HG03342 (cell line): ENCODE measurements around the gene AMPH.
"Not testable (repeated sequence)": the region's sequence is repeated elsewhere in the genome, so short reads cannot be mapped to it uniquely, and the experiment has no call there.

Source experiments
- ATAC-seq: cut with Tn5 transposase; IDR thresholded peaks from one replicate; pipeline ENCODE4 v1.9.1; 2021; ENCODE audit warnings: mild to moderate bottlenecking, moderate library complexity; ENCODE audit not compliant: unreplicated experiment

Gene AMPH

DNA sequence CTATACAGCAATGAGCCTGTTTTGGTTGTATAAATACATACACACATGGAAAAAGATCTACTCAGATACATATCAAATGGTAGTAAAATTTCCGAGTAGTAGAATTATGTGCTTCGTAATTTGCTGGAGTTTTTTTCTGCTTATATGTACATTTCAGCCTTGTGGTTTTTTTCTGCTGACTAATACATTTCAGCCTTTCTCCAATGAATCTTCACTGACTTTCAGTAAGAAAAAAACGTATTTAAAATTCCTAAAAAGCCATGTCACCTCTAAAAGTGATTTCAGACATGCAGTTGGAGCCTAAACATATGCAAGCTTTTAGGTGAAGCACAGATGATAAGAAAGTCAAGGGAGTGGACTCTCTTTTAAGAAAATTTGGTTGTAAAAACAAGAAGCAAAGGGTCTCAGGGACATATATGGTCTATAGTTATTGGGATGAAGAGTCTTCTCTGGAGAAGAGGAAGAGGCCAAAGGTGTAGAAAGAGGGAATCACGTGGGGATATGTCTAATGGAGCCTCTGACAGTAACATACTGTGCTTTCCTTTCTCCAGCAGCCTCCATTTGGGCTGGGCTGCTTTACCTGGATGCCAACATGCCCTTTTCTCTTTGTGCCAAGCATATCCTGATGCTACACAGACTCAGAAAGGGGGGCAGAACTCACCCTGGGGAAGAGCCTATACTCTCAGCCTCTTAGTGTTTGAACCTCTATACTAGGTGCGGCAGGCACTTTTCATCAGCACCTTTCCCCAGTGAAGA lies 2.4 kb downstream of the AMPH start:
- ATAC-seq: no peak

DNA sequence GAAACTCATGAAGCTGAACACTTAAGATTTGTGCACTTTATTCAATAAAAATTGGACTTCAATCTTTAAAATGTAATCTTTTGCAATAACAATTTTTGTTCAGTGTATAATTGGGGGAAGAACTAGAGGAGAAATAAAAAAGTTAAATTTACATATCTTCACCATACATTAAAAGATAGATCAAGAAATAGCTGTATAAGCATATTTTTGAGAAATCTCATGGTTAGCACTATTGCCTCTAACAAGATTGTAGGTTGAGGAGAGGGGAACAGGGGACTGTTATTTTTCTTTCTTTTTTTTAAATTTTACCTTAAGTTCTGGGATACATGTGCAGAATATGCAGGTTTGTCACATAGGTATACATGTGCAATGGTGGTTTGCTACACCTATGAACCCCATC lies 5.3 kb downstream of the AMPH start:
- no peak for ATAC-seq

DNA sequence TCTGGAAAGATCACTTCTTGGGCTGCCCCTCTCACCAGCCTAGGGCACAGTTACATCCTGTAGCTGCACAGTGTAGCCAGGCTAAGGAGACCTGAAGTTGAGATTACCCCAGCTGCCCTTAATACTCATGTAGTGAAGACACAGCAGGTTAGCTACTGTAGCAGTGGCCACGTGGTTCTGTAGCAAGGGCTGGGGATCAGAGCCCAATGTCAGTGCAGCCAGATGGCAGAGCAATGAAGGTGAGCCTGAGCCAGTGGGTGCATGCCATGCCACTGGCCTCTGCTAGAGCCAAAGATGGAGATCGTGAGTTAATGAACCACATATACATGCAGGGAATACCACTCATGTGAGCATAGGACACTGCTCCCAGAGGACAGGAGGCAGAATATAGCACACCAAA lies 15.5 kb downstream of the AMPH start:
- no peak for ATAC-seq

DNA sequence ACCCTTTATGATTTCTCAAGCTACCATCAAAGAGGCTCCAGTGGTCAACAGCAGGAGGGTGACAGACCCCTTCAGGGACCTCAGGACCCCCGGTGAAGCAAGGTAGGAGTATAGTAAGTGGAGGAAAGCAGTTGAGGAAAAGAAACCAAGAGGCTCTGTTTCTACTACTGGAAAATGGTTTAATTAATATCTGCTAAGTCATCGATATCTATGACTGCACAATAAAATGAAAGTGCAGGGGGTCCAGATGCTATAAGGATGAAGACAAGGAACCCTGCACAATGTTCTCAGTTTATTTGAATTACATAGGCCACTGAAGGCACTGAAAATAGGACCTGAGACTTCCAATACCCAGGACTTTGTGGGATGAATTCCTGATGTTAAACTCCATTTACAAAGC lies 23.7 kb downstream of the AMPH start:
- ATAC-seq: no peak

DNA sequence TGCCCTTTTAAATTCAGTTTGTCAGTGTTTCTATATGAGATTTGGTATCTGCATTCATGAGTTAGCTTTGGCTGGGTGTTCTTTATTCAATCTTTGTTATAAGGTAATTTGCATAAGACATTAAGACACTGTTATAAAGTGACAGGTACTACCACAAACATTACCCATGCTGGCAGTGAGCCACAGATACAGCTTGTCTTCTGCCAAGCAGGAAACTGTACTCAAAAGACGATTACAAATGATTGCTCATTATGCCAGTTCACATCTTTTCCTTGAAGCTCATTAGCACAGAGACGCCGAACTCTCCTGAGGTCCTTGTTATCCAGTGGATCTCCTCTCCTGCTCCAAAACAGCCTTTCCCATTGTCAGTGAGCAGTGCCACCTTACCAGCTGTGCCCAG lies 30.4 kb downstream of the AMPH start:
- ATAC-seq: no peak

DNA sequence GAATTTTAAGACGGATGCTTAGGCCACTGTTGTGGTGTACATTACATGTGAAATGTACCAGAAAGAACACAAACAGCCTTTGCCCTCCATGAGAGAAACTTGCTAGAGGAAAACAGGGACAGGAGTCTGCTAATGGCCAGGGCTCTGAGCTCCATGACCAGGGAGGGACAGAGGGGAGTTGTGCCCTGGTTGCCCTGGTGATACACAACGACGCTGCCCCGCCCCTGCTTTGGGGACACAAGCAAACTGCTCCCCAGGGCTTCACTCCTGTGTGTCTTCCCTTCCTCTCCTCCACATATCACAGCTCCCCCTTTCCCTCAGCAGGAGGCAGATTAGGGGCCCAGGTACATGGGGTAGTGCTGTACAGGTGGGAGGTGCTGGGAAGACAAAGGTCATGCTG lies 36.2 kb downstream of the AMPH start:
- ATAC-seq: no peak

DNA sequence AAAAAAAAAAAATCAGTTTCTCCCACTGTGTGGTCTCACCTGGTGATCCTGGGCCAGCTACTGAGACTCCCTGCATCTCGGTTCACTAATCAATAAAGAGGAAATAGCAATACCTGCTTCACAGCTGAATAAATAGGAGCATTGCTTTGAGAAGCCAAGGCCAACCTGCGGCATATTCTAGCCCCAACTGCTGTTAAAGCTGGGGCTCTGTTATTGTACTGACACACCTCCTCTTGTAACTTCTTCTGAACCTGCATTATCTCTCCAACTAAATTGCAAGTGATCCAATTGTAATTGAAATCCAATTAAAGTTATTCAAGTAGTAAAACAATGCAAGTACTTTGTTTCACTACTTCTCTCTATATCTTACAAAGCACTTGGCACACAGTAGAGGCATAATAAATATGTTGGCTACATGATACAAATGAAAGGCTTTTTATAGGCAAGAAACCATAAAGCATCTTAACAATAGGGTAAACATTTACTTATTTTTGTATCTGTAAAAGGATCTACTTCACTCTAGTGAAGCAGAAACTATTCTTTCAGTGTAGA lies 38.4 kb downstream of the AMPH start:
- ATAC-seq: no peak

DNA sequence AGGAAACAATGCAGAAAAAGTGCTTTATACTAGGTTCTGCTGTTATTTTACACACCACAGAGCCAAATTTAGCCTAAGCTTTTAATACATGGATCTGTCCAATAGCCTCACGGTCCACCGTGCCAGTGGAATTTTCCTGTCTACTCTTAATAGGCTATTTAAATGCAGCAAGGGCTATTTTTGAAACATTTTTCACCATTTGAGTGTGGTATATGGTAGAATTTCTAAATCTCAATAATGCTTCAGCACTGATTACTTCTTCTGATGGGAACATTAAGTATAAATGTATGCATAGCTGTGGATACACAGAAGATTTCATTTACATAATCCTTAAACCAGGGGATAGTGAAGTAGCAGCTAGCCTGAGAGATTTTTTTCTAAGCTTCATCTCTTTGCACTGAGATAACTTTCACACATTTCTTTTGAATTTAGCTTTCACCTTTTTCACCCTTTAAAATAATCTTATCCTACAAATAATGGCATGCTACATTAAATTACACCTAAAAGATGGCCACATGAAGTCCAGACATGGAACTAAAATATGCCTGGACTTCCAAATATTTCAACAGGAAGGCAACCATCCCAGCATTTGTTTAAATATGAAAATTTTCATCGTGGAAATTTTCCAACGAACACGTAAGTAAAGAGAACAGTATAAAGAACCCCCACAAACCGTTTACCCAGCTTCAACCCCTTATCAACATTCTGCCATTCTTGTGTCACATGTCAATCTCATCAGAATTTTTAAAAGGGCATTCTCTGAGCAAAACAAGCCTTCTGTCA lies 45.4 kb downstream of the AMPH start:
- no peak for ATAC-seq

DNA sequence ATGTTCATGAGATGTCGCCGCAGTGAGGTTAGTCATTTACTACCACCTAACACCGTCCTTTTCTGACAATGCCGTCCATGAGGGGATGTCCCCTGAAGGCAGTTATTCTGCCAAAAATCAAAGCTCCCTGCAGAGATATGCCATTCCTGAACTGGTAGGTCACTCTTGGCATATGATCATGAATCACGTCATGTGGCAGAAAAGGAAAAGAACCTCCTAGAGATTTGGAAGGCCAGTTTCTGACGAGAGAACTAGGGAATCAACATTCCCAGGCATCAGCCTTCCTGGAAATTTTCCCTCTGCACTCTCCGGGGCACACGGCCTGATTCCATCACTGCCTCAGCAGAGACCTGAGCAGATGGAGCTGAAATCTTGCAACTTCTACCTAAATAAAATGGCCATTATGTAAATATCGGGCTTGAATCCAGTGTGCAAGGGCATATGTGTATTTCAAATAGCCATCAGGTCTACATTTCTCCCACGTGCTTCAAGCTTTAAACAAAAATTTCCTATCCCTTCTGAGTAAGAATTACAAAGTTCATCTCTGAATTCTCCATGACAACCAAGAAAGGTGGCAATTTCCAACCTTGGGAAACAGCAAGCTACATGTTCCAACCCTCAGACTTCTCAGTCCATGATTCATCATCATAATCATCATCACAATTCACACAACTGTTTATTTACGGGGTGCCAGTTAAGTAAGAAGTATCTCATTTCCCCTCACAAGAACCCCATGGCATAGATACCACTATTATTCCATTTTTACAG lies 46.5 kb downstream of the AMPH start:
- ATAC-seq: no peak

DNA sequence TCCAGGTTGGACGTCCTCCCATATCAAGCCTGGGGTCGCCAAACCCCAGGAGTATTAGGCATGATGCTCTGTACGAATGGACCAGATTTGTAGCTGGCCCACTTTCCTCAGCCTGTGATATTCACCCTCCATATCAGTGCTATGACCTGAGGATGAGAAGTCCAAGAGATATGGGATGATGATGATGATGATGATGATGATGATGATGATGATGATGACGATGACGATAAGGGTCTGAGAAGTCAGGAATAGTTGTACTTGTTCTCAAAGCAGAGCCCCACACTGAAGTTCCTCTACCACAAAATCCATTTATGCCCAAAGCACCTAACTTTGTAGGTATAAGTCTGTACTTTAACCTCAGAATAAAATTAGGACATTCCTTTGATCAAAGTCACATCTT lies 50.7 kb downstream of the AMPH start:
- no peak for ATAC-seq

DNA sequence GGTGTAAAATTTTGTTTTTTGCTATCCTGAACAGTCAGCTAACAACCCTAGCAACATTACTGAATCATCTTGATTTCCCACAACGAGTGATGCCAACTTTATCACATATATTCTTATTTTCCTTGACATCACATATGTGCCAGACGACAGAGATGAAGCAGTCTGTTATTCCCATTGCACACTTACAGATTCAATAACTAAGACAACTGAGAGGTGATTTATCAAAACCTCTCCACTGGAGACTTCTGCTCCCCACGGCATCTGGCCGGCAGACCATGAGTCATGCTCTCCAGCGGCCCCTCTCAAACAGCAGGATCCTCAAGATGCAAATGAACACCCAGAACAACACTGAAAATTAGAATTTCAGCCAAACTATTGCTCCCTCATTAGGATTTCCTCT lies 57.1 kb downstream of the AMPH start:
- ATAC-seq: no peak

DNA sequence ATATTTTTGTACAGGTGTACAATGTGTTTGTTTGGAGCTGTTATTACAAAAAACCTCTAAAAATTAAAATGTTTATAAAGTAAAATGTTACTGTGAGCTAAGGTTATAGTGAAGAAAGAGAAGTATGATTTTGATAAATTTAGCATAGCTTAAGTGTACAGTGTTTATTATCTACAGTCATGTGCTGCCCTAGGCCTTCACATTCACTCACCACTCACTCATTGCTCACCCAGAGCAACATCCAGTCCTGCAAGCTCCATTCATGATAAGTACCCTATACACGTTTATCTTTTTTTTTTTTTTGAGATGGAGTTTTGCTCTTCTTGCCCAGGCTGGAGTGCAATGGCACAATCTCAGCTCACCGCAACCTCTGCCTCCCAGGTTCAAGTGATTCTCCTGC lies 59.6 kb downstream of the AMPH start:
- ATAC-seq: not testable (repeated sequence)

DNA sequence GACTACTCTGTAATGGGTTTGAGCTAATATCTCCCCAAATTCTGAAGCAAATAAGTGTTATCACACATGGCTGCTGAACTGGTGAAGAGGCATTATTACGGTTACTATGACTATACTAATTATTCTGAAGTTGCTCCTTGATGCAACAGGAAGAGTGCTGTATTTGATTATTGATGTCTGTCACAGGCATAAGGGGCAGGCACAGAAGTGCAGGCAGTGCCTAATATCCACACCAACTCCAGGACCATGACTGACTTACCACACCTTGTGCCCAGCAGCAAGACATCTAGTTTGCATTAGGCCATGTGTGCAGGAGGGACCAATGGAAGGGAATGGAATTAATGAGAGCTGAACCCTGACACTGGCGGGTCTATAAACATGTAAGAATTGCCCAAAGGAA lies 62.7 kb downstream of the AMPH start:
- no peak for ATAC-seq

DNA sequence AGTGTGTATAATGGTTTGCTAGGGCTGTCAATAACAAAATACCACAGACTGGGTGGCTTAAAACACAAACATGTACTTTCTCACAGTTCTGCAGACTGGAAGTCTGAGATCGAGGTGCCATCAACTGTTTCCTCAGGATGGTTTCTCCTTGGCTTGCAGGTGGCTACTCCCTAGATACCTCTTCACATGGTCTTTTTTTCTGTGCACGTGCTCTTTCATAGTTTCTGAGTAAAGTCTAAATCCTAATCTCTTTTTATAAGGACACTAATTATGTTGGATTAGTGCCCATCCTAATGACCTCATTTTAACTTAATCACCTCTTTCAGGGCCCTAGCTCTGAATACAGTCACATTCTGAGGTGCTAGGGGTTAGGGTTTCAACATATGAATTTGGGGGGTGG lies 65.9 kb downstream of the AMPH start:
- ATAC-seq: no peak

DNA sequence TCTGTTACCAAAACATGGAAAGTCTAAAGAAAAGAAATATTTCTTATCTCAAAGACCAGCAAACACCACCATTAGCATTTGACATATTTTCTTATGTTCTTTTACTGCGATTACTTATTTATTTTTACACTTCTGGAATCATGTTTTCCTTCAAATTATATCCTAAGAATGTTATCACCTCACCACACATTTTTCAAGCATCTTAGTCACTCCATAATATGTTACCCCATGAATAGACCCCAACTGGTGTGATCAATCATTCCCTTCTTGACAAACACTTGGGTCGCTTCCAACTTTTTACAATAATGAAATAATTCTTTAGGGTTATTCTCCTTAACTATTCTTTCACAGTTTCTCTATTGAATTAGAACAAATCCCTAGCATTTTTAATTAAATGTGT lies 67.4 kb downstream of the AMPH start:
- ATAC-seq: no peak

DNA sequence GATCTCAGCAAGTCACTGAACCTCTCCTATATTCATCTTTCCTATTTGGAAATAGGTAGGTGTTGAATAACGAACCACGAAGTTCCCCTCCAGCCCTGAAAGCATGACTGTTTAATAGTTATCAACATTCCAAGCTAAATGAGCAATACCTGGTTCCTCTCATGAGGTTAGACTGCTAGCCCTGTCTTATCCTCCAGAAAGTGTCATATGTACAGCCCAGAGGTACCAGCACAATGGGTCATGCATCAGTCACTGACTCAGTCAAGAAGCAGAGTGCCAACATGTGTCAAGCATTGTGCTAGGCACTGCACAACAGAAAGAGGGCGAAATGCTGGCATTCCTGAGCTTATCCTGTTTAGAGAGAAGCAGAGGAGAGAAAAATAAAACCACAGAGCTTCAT lies 70.0 kb downstream of the AMPH start:
- no peak for ATAC-seq

DNA sequence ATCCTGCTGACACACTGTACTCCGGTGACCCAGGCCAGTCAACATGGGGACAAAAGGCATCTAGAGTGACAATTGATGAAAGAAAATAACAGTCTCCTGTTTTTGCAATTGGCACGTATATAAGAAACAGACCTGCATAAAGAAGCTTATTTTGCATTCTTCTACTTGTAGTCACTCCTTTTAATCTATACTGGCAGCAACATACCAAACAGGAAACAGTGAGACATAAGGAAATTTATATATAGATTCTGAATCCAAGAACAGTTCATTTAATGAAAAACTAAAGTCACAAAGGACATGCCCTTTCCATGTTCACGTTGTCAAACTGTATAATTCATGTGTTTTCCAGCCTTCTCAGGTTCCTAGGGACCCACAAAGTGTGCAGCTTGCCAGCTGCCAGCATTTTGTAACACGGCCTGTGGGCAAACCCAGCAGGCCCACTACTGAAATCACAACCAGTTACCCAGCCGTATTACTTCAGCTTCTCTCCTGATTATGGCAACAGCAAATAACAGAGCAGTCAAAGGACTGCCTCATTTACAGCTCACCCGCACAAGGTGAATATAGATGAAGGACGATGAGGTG lies 72.3 kb downstream of the AMPH start:
- no peak for ATAC-seq

DNA sequence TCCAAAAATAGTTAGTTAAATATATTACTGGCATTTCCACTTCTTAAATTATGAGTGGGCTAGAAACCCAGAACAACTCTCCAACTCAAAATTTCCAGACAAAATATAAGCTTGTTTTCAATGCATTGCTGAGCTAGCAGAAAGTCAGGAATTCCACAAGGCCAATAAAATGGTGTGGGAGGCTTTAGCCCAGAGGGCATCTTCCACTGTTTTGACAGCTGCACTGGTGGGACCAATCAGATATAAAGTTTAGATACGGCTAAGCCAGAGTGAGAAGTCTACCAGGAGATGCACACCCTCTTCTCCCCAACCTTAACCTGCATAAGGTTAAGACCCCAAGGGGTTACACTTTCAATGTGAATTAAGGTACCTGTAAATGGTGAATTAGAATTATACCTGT lies 76.6 kb downstream of the AMPH start:
- no peak for ATAC-seq

DNA sequence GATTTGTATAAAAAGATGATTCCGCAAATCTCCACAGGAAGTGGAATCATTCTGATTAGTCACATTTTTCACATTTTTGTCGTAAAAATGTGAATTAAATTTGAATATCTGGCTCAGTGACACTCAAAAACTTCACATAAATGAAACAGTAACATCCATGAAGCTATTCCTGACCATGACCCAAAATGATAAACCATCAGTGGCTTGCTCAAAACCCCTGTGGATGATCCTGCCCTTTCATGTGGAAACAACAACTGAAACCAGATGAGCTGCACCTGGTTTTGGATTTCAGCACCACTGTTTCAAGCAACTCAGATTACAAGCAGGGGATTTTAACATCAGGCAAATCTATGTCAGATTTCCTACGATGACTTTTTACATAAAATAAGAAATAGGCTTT lies 80.3 kb downstream of the AMPH start:
- no peak for ATAC-seq

DNA sequence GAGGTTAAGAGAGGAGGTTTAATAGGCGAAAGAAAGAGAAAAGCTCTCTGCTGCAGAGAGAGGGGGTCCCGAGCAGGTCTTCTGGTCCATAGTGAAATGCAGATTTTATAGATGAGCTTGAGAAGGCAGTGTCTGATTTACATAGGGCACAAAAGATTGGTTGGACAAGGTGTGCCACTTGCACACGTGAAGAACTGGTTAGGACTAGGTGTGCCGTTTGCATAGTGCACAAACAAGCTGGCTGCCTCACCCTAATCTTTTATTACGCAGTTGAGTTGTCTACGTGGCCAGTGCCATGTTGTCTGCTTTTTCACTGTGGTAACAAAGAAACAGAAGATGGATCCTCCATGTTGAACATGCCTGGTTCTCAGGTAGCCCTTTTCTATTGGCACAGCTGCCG lies 82.6 kb downstream of the AMPH start:
- ATAC-seq: no peak

DNA sequence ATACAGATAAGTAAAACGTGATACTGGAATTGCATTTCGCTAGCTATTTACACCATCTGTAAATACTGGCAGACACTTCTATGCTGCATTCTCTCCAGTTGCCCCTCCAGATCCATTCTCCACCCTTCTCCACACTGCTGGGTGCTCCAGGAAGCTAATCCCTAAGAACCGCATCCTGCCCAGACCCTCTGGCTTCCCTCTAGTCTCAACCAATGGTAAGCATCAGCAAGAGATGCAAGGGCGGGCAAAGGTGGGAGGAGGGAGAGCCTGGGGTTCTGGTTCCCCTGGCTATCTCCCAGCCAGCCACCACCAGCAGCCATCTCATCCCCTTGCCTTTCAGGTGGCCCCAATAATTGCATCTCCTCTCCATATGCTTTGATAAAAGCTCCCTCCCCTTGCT lies 84.4 kb downstream of the AMPH start:
- ATAC-seq: no peak
